Neural cell (in vitro differentiated cells): ENCODE data around the gene PHF3.

Source experiments
- CTCF ChIP-seq: fragments of 450-650 bp; IDR thresholded peaks from 2 replicates; pipeline ENCODE4 v1.5.1; 2014; ENCODE audit warnings: antibody characterized with exemption, mild to moderate bottlenecking, moderate library complexity; ENCODE audit not compliant: poor library complexity, severe bottlenecking
- EP300 ChIP-seq: fragments of 450-650 bp; conservative IDR thresholded peaks from 2 replicates; pipeline ENCODE4 v1.6.1; 2014; ENCODE audit warnings: antibody characterized with exemption, mild to moderate bottlenecking, moderate library complexity; ENCODE audit not compliant: poor library complexity, severe bottlenecking
- EZH2 ChIP-seq: fragments of 200-600, 300-800 bp; shearing (Covaris generic), sonication (generic); IDR thresholded peaks from 2 replicates; pipeline ENCODE4 v1.6.1; 2014; ENCODE audit warnings: antibody characterized with exemption, low read length, borderline replicate concordance, mild to moderate bottlenecking; ENCODE audit not compliant: insufficient read depth, poor library complexity, severe bottlenecking
- MXI1 ChIP-seq: fragments of 450-650 bp; conservative IDR thresholded peaks from 2 replicates; pipeline ENCODE4 v1.6.1; 2014; ENCODE audit warnings: antibody characterized with exemption, mild to moderate bottlenecking; ENCODE audit not compliant: poor library complexity, severe bottlenecking
- POLR2AphosphoS5 ChIP-seq: IDR thresholded peaks from 2 replicates; pipeline ENCODE4 v1.6.1; 2012
- RAD21 ChIP-seq: fragments of 450-650 bp; conservative IDR thresholded peaks from 2 replicates; pipeline ENCODE4 v1.6.1; 2014; ENCODE audit warnings: antibody characterized with exemption, mild to moderate bottlenecking, moderate library complexity
- REST ChIP-seq: IDR thresholded peaks from 2 replicates; pipeline ENCODE4 v1.6.1; 2012; ENCODE audit warnings: borderline replicate concordance
- SMC3 ChIP-seq: fragments of 450-650 bp; conservative IDR thresholded peaks from 2 replicates; pipeline ENCODE4 v1.6.1; 2014; ENCODE audit warnings: antibody characterized with exemption, mild to moderate bottlenecking, moderate library complexity; ENCODE audit not compliant: poor library complexity
- TAF1 ChIP-seq: IDR thresholded peaks from 2 replicates; pipeline ENCODE4 v1.6.1; 2012; ENCODE audit warnings: low read depth

- TF ChIP-seq CTCF = no peak
- TF ChIP-seq RAD21 = no peak
- no peak for TF ChIP-seq EP300
- no peak for TF ChIP-seq TAF1
- TF ChIP-seq EZH2 = no peak
- no peak for TF ChIP-seq POLR2AphosphoS5
- TF ChIP-seq REST = no peak
- no peak for TF ChIP-seq SMC3
- TF ChIP-seq MXI1 = no peak
Measured at GRCh38 chr6:63610944-63611343, 24.7 kb upstream of the PHF3 start.
